Stimulated activated CD8-positive, alpha-beta memory T cell treated with anti-CD3 and anti-CD28 coated beads, Interleukin-2, amount 100 ng/mL, for 1 hour (primary cell): ENCODE results near the gene SLC49A3.
A peak's percentile ranks its signal among the peaks of the same experiment; 100 is the strongest.

ENCODE experiments used
- DNase-seq, 2 donors: peaks; one replicate each; pipeline ENCODE4 v3.0.0-alpha.2; 2020; ENCODE audit warnings: low read depth in 2 of 2

SLC49A3 gene

GRCh38 chr4:666822-667544, 22.0 kb downstream of the SLC49A3 start:
- DNase-seq: no peak

DNA sequence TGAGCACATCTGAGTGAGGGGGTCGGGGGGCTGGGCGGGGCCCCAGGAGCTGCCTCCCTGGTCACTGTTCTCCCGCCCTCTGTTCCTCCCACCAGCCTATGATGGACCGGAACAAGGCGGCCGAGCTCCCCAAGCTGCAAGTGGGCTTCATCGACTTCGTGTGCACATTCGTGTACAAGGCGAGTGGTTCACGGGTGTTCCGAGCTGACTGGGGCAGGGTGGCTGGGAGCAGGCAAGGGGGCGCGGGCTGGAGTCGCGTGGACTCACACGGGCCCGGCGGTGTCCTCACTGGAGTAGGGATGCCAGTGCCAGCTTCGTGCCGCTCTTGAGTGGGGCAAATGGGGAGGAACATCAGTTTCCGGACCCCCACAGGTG, 22.5 kb downstream of the SLC49A3 start:
- DNase-seq: no peak

DNA sequence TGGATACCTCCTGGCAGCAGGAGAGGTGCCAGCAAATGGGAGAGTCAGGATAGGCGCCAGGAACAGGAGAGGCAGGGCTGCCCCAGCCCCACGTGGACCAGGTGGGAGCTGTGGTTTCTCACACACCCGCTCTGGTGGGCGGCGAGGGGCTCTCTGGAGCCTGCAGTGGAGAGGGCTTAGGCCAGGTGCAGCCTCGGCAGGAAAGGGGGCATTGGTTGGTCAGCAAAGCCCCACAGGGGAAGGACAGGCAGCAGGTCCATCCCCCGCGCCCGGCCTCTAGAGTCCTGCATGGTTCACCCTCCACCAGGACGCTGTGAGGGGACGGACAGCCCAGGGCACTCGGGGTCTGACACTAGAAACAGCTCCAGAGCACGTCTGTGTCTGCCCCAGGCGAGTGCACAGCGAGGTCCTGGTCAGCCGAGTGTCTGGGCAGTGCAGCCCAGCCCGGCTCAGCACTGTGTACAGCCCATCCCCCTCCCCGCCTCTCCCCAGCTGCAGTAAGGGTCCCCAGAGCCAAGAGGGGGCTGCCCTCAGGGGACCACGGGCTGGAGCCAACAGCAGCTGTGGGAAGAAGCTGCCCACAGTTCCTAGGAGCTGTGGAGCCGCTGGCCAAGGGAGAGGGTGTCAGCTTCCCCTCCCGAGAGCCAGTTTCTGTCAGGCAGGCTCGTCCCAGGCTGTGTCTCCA, 23.1 kb downstream of the SLC49A3 start:
- DNase-seq: no peak

GRCh38 chr4:665381-665750, 23.6 kb downstream of the SLC49A3 start:
- DNase-seq: no peak

GRCh38 chr4:664713-665231, 24.2 kb downstream of the SLC49A3 start:
- DNase-seq: no peak

GRCh38 chr4:663438-664428, 25.2 kb downstream of the SLC49A3 start:
- DNase-seq: peak; percentile 60 to 65

DNA sequence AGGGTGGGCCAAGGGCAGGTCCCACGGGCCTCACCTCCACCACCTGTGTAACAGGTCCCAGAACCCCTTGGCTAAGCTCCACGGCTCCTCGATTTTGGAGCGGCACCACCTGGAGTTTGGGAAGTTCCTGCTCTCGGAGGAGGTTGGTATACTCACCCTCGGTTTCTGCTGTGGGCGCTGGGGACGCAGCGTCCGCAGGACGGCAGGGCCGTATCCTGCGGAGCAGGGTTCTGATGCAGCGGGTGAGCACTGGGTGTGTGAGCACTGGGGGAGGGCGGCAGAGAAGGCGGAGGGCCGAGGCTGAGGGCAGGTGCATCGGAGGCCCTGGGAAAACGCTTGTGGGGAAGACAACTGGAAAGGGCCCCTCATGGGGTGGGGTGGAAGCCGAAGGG, 25.9 kb downstream of the SLC49A3 start:
- no peak for DNase-seq

DNA sequence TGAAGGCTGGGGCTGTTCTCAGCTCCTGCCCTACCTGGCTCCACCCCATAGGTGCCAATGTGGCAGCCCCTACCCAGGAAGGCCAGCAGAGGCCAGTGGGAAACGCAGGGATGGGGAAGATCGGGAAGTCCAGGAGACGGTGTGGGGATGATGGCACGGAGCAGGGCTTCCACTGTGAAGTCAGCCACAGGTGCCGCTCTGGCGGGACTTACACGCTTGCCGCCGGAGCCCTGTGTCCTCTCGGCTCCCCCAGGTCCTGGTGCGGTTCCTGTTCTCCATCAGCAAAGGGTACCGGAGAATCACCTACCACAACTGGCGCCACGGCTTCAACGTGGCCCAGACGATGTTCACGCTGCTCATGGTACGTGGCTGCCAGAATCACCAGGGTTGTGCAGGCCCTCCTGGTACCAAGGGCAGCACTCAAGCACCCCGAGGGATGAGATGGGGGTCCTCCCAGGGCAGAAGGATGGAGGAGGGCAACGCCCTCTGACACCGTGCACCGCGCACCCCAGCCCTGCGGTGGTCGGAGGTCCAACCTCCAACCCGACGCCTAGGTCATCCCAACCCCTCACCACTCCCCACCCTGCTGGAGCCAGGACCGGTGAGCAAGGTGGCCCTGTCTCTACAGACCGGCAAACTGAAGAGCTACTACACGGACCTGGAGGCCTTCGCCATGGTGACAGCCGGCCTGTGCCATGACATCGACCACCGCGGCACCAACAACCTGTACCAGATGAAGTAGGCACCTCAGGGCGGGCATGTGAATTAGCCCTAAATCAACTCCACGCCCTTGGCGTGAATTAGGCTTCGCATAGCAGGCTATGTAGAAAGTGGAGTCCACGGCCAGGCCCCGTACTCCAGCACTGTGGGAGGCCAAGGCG, 26.8 kb downstream of the SLC49A3 start:
- DNase-seq: no peak

DNA sequence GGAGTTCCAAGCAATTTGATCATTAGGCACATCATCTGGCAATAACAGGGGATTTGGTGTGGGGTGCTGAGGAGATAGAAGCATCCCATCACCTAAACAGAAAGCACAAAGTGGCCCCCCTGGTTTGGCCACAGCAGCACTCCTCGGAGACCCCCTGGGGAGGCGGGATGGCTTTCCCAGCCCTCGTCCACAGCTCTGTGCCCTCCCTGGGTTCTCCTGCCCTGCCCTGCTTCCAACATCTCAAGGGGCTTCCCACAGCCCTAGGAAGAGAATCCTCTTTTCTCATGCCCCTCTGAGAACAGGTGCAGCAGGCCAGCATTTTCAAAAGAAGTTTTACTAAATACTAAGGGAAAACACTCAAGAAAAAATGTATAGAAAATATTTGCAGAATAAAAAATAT, 27.7 kb downstream of the SLC49A3 start:
- no peak for DNase-seq

GRCh38 chr4:660401-660800, 28.6 kb downstream of the SLC49A3 start:
- DNase-seq: no peak

GRCh38 chr4:659851-660250, 29.1 kb downstream of the SLC49A3 start:
- no peak for DNase-seq

GRCh38 chr4:658681-659667, 30.0 kb downstream of the SLC49A3 start:
- no peak for DNase-seq

GRCh38 chr4:657834-658667, 30.9 kb downstream of the SLC49A3 start:
- no peak for DNase-seq

DNA sequence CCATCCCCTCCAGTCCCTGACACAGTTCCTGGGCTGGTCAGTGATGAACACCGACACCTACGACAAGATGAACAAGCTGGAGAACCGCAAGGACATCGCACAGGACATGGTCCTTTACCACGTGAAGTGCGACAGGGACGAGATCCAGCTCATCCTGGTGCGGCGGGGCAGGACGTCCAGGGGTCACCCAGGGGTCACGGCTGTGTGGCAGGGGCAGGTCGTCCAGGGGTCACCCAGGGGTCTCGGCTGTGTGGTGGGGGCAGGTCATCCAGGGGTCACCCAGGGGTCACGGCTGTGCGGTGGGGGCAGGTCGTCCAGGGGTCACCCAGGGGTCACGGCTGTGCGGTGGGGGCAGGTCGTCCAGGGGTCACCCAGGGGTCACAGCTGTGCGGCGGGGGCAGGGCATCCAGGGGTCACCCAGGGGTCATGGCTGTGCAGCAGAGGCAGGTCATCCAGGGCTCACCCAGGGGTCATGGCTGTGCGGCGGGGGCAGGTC, 31.6 kb downstream of the SLC49A3 start:
- no peak for DNase-seq

DNA sequence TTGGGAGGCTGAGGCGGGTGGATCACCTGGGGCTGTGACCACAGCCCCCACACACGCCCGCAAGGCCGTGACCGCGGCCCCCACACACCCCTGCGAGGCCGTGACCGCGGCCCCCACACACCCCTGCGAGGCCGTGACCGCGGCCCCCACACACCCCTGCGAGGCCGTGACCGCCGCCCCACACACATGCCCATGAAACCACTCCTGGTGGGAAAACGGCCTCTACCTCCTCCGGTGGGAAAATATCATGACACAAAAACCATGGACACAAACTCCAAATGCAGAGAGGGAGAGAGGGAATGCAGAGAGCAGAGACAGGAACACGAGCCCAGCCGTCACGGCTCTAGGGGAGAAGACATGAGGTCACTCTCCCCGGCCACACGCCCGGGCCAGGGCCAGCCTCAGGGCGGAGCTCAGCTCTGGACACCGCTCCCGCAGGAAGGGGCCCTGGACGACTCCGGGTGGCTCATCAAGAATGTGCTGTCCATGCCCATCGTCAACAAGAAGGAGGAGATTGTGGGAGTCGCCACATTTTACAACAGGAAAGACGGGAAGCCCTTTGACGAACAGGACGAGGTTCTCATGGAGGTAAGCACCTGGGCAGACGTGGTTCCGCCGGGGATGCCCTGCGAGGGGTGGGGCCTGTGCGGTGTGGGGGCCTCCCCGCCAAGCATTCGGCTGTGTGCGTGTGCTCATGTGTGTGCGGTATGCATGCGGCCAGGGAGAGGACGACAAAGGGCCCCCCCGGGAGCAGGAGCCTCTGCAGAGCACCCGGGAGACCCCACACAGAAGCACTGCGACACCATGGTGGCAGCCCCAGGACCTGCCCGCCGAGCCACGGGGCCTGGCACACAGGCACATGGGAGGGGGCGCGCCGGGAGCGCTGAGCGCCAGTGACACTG, 32.3 kb downstream of the SLC49A3 start:
- DNase-seq: no peak

- DNase-seq: no peak
Observed at GRCh38 chr4:655464-656151, 33.3 kb downstream of the SLC49A3 start.

GRCh38 chr4:654871-655463, 34.0 kb downstream of the SLC49A3 start:
- DNase-seq: no peak
